ENCODE measurements around the gene ARHGAP24.

GRCh38 chr4:85673540-85673939, 198.6 kb downstream of the ARHGAP24 start:
- TF ChIP-seq HMGXB4 (CRISPR knock-in tag; IDR thresholded peaks at IDR 0.05) (no peak), MAX (CRISPR knock-in tag; IDR thresholded peaks at IDR 0.05) (no peak), CTCF (IDR thresholded peaks at IDR 0.05) (no peak), ATF3 (CRISPR knock-in tag; conservative IDR thresholded peaks at IDR 0.05) (no peak), GTF2I (CRISPR knock-in tag; conservative IDR thresholded peaks at IDR 0.05) (no peak), JUN (CRISPR knock-in tag; IDR thresholded peaks at IDR 0.05) (no peak), ESRRA (CRISPR knock-in tag; IDR thresholded peaks at IDR 0.05; ENCODE audit: borderline replicate concordance) (no peak), NFE2L1 (CRISPR knock-in tag; IDR thresholded peaks at IDR 0.05) (no peak), USF2 (CRISPR knock-in tag; IDR thresholded peaks at IDR 0.05) (no peak), E2F4 (CRISPR knock-in tag; IDR thresholded peaks at IDR 0.05; ENCODE audit: borderline replicate concordance, low read depth) (no peak), TP53 (CRISPR knock-in tag; IDR thresholded peaks at IDR 0.05) (no peak), IRF2 (CRISPR knock-in tag; IDR thresholded peaks at IDR 0.05; ENCODE audit: borderline replicate concordance, low read depth) (no peak), USF1 (CRISPR knock-in tag; IDR thresholded peaks at IDR 0.05) (no peak)
